ENCODE results near the gene TMEM150C. TPM values are rescaled to one million over a fixed set of nuclear protein-coding genes. Genes with fewer than 3 reads are reported as not detected.

TMEM150C gene
- total and polyA plus RNA-seq, 8 donors, result 0.45 to 8.4 (median 3.9) TPM; not detected in 1

DNA sequence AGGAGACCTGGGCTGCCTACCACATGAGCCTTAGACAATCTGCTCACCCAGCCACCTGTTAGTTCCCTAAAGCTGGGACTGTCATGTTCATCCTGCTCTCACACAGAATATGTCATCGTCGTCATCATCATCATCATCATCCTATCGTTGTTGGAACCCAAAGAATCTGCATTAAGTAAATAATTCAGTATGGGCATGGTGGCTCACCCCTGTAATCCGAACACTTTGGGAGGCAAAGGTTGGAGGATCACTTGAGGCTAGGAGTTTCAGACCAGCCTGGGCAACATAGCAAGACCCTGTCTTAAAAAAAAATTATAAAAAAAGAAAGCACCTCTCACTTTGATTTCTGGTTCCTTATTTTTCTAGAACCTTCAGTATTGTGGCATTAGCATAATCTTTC is 125.0 kb downstream of the TMEM150C start:
- no peak for DNase-seq
- Histone ChIP-seq H3K4me3 (no peak overlapping the region), H3K9me3 (no peaks in the 10 kb centered on the region), H3K4me1 (peaks cover 0 to 36% (median 16%) of the 10 kb centered on the region in 4 donors), H3K27me3 (no peaks in the 10 kb centered on the region), H3K36me3 (peaks cover 0 to 4% (median 0%) of the 10 kb centered on the region in 4 donors), H3K27ac (no peak overlapping the region)
- intact Hi-C loops (cut with DNase I; ENCODE audit: low total_unique reads), result no loop called here
- 95 to 99% (median 97%) methylated on average over 4 of the region's 4 CpGs for WGBS, 5 donors
- TF ChIP-seq POLR2AphosphoS5 (IDR thresholded peaks at IDR 0.05), result no peak

DNA sequence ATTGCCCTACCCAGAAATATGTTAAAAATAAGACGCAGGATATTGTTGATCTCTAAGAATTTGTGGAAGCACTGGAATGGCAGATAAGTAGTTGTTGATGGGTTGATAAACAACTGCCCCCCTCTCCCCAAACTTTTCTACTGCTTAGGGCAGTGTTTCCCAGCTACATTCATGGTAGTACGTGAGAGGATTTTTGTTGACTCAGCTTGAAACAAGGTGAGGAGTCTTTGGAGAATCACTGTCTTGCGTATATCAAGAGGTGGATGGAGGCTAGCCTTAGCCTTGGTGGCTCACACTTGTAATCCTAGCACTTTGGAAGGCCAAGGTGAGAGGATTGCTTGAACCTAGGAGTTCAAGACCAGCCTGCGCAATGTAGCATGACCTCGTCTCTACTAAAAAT is 125.7 kb downstream of the TMEM150C start:
- no peak overlapping the region for H3K27ac ChIP-seq
- no peaks in the 10 kb centered on the region for H3K27me3 ChIP-seq
- H3K36me3 ChIP-seq, result peaks cover 0 to 4% (median 0%) of the 10 kb centered on the region in 4 donors
- intact Hi-C loops (cut with DNase I; ENCODE audit: low total_unique reads), result no loop called here
- TF ChIP-seq POLR2A (IDR thresholded peaks at IDR 0.05), result no peak
- TF ChIP-seq, protein P1, sequence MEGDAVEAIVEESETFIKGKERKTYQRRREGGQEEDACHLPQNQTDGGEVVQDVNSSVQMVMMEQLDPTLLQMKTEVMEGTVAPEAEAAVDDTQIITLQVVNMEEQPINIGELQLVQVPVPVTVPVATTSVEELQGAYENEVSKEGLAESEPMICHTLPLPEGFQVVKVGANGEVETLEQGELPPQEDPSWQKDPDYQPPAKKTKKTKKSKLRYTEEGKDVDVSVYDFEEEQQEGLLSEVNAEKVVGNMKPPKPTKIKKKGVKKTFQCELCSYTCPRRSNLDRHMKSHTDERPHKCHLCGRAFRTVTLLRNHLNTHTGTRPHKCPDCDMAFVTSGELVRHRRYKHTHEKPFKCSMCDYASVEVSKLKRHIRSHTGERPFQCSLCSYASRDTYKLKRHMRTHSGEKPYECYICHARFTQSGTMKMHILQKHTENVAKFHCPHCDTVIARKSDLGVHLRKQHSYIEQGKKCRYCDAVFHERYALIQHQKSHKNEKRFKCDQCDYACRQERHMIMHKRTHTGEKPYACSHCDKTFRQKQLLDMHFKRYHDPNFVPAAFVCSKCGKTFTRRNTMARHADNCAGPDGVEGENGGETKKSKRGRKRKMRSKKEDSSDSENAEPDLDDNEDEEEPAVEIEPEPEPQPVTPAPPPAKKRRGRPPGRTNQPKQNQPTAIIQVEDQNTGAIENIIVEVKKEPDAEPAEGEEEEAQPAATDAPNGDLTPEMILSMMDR (IDR thresholded peaks at IDR 0.05), result no peak
- no peak for TF ChIP-seq POLR2AphosphoS5 (IDR thresholded peaks at IDR 0.05)
- TF ChIP-seq EP300 (IDR thresholded peaks at IDR 0.05), result no peak
- WGBS, 5 donors, result 85 to 97% (median 94%) methylated on average over 5 of the region's 5 CpGs
- H3K4me1 ChIP-seq, result peaks cover 5 to 43% (median 23%) of the 10 kb centered on the region in 4 donors
- H3K9me3 ChIP-seq, result no peaks in the 10 kb centered on the region
- no peak for DNase-seq
- H3K4me3 ChIP-seq, result no peak overlapping the region

DNA sequence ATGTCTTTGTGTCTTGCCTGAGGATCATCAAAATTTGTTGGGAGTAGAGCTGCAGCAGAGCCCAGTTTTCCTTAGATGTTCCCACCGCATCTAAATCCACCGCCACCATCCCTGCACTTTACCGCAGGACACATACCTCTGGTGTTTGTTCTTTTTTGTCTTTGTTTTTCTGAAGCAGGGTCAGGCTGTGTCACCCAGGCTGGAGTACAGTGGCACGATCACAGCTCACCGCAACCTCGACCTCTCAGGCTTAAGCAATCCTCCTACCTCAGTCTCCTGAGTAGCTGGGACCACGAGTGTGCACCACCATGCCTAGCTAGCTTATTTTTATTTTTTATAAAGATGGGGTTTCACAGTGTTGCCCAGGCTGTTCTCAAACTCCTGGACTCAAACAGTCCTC is 126.8 kb downstream of the TMEM150C start:
- WGBS, 5 donors, result 89 to 92% (median 92%) methylated on average over 7 of the region's 7 CpGs
- no peak overlapping the region for H3K4me3 ChIP-seq
- peaks cover 6 to 37% (median 26%) of the 10 kb centered on the region in 4 donors for H3K4me1 ChIP-seq
- H3K27ac ChIP-seq, result no peak overlapping the region
- no peak for DNase-seq
- no peaks in the 10 kb centered on the region for H3K27me3 ChIP-seq
- TF ChIP-seq, protein P1 (IDR thresholded peaks at IDR 0.05), result no peak
- no peak for TF ChIP-seq POLR2A (IDR thresholded peaks at IDR 0.05)
- TF ChIP-seq EP300 (IDR thresholded peaks at IDR 0.05), result no peak
- TF ChIP-seq POLR2AphosphoS5 (IDR thresholded peaks at IDR 0.05), result no peak
- peaks cover 0 to 4% (median 0%) of the 10 kb centered on the region in 4 donors for H3K36me3 ChIP-seq
- H3K9me3 ChIP-seq, result no peaks in the 10 kb centered on the region
- intact Hi-C loops (cut with DNase I; ENCODE audit: low total_unique reads), result no loop called here

DNA sequence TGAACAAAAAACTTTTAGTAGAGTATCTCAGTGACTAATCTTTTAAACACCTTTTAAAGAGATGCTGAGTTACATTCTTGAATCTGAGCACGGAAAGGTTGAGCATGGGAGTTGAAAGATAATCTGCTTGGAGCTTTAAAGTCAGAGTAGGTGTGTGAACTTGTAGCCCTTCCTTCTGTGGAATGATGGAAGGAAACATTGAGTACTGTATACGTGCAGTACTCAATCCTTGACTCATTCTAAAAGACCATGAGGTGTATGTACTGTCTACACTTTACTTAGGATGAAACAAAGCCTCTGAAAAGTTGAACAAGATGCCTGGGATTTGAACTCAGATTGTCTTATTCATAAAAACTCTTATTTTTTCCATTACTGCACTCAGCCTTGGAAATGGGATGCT is 128.0 kb downstream of the TMEM150C start:
- Histone ChIP-seq H3K9me3 (no peaks in the 10 kb centered on the region), H3K27me3 (no peaks in the 10 kb centered on the region), H3K36me3 (peaks cover 0 to 4% (median 0%) of the 10 kb centered on the region in 4 donors), H3K4me1 (peaks cover 6 to 35% (median 26%) of the 10 kb centered on the region in 4 donors), H3K4me3 (no peak overlapping the region), H3K27ac (no peak overlapping the region)
- 60 to 76% (median 66%) methylated on average over 2 of the region's 2 CpGs for WGBS, 5 donors
- intact Hi-C loops (cut with DNase I; ENCODE audit: low total_unique reads), result no loop called here
- no peak for TF ChIP-seq POLR2AphosphoS5 (IDR thresholded peaks at IDR 0.05)
- TF ChIP-seq, protein P1 (IDR thresholded peaks at IDR 0.05), result no peak
- TF ChIP-seq POLR2A (IDR thresholded peaks at IDR 0.05), result no peak
- TF ChIP-seq EP300 (IDR thresholded peaks at IDR 0.05), result no peak
- no peak for DNase-seq

Other genes with a start within 250 kb of the TMEM150C start
- gene HNRNPD, start 188.0 kb downstream of the TMEM150C start, total RNA-seq, result 100 to 1,000 TPM in 2 of 5 donors, 10 to 100 TPM in 3; 87.0 to 179 (median 95.7) TPM
- 100 to 1,000 TPM; 112 to 161 (median 143) TPM for gene HNRNPD, start 188.0 kb downstream of the TMEM150C start, polyA plus RNA-seq
- gene HNRNPDL, start 131.5 kb downstream of the TMEM150C start, total RNA-seq, result 100 to 1,000 TPM in 4 of 5 donors, 10 to 100 TPM in 1; 71.8 to 456 (median 132) TPM
- 100 to 1,000 TPM; 141 to 204 (median 202) TPM for gene HNRNPDL, start 131.5 kb downstream of the TMEM150C start, polyA plus RNA-seq
- gene ENOPH1, start 131.4 kb downstream of the TMEM150C start, total RNA-seq, result 10 to 100 TPM in 3 of 5 donors, 1 to 10 TPM in 1, under 1 TPM in 1; 0.58 to 35.1 (median 13.8) TPM
- gene ENOPH1, start 131.4 kb downstream of the TMEM150C start, polyA plus RNA-seq, result 10 to 100 TPM; 29.9 to 33.2 (median 31.8) TPM
- gene SCD5, start 236.8 kb upstream of the TMEM150C start, total RNA-seq, result 10 to 100 TPM in 3 of 5 donors, 1 to 10 TPM in 1, under 1 TPM in 1; 0.58 to 35.9 (median 16.9) TPM
- 10 to 100 TPM in 1 of 3 donors, 1 to 10 TPM in 2; 7.1 to 10.1 (median 9.8) TPM for gene SCD5, start 236.8 kb upstream of the TMEM150C start, polyA plus RNA-seq

Data from stomach (tissue), 9 donors.